Small intestine (tissue), 4 donors: ENCODE data around the gene IMPDH1. TPM values are rescaled to one million over a fixed set of nuclear protein-coding genes. Genes with fewer than 3 reads are reported as not detected.

ENCODE experiments used
- polyA plus RNA-seq, 4 donors: library from polyadenylated mRNA; stranded (reverse) in 3 of 4; unstranded in 1 of 4; fragments of 200-250 nt in 3 of 4; fragments of 120-200 nt in 1 of 4; gene quantifications; one replicate each; pipeline versions ENCODE4 v1.2.1 to v1.2.3, GENCODE V29; 2013
- donor health status: healthy with polysubstance abuse.
- donor health status: Bipolar disorder and iron deficiency.
- donor health status: healthy.

IMPDH1 gene
- polyA plus RNA-seq, 4 donors = 4.5 to 19.0 (median 10.9) TPM

Other genes starting within 250 kb of the IMPDH1 start
- gene LEP, start 168.7 kb downstream of the IMPDH1 start, polyA plus RNA-seq = under 1 TPM in 1 of 4 donors, not detected in 3; 0.25 TPM
- gene RBM28, start 66.1 kb downstream of the IMPDH1 start, polyA plus RNA-seq = 10 to 100 TPM; 11.2 to 23.2 (median 14.6) TPM
- gene PRRT4, start 48.3 kb downstream of the IMPDH1 start, polyA plus RNA-seq = 1 to 10 TPM in 1 of 4 donors, under 1 TPM in 1, not detected in 2; 0.49 to 1.3 TPM
- 10 to 100 TPM in 2 of 4 donors, 1 to 10 TPM in 2; 1.8 to 19.1 (median 8.8) TPM for gene HILPDA, start 45.9 kb upstream of the IMPDH1 start, polyA plus RNA-seq
- 10 to 100 TPM in 2 of 4 donors, 1 to 10 TPM in 2; 7.4 to 21.3 (median 11.2) TPM for gene METTL2B, start 66.8 kb upstream of the IMPDH1 start, polyA plus RNA-seq